Limb (tissue), 2 donors: ENCODE results near the gene HIF1A.

Experiments
- DNase-seq, 2 donors: peaks; one replicate each; pipeline ENCODE4 v3.0.0-alpha.2; 2016; ENCODE audit errors: extremely low spot score in 2 of 2

Gene HIF1A

GRCh38 chr14:61780125-61780524 is 84.8 kb downstream of the HIF1A start:
- no peak for DNase-seq

GRCh38 chr14:61797309-61797708 is 102.0 kb downstream of the HIF1A start:
- no peak for DNase-seq
